ENCODE data around the gene UBL7. TPM values are rescaled to one million over a fixed set of nuclear protein-coding genes. Genes with fewer than 3 reads are reported as not detected.
A peak's percentile ranks its signal among the peaks of the same experiment; 100 is the strongest.

The UBL7 gene
- total RNA-seq, 6 experiments from 2014 or later, result 50.9 to 68.0 (median 60.1) TPM

DNA sequence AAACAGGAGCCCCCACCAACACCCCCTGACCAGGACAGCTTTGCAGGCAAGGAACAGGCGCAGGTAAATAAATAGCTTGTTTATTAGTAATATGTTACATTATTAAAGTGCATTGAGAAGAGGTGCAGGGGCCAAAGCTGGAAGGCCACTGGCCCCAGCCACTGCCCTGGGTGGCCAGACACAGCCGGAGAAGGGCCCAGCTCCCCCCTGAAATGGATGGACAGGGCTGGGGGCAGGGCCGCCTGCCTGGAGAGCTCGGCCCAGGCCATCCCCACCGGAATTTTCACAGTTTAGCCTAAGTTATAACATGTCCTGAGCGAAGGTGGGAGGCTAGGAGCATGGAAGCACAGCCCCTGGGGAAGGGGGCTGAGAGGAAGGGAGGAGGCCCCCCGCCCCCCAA lies 51.7 kb downstream of the UBL7 start:
- TF ChIP-seq, protein P1, sequence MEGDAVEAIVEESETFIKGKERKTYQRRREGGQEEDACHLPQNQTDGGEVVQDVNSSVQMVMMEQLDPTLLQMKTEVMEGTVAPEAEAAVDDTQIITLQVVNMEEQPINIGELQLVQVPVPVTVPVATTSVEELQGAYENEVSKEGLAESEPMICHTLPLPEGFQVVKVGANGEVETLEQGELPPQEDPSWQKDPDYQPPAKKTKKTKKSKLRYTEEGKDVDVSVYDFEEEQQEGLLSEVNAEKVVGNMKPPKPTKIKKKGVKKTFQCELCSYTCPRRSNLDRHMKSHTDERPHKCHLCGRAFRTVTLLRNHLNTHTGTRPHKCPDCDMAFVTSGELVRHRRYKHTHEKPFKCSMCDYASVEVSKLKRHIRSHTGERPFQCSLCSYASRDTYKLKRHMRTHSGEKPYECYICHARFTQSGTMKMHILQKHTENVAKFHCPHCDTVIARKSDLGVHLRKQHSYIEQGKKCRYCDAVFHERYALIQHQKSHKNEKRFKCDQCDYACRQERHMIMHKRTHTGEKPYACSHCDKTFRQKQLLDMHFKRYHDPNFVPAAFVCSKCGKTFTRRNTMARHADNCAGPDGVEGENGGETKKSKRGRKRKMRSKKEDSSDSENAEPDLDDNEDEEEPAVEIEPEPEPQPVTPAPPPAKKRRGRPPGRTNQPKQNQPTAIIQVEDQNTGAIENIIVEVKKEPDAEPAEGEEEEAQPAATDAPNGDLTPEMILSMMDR (IDR thresholded peaks at IDR 0.05), result no peak
- Mint-ChIP-seq H3K27me3 (ENCODE audit: insufficient read depth) (peaks cover 7% of the 10 kb centered on the region), H3K36me3 (ENCODE audit: low read depth) (peaks cover 36% of the 10 kb centered on the region), H3K4me1 (ENCODE audit: low read depth) (peaks cover 66% of the 10 kb centered on the region), H3K9me3 (no peaks in the 10 kb centered on the region), H3K27ac (peak overlapping the region; percentile 98), H3K4me3 (no peak overlapping the region)
- no peak for DNase-seq

DNA sequence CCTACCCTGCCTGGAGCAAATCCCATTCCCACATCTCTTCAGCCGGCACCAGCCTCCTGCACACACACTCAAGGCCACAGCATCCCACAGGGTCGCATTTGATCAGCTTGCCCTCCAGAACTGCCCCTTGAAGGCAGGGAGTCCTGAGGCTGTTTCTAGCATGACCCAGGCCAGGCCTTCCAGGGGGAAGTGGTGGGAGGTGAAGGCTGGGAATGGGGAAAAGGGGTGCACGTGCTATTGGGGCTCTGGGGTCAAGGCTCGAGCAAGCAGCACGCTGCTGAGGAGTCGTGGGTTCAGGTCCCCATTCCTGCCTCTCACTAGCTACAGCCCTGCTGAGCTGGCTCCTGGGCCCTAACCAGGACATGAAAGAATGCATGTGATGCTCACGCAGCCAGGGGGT lies 52.1 kb downstream of the UBL7 start:
- no peaks in the 10 kb centered on the region for H3K9me3 Mint-ChIP-seq
- peaks cover 66% of the 10 kb centered on the region for H3K4me1 Mint-ChIP-seq (ENCODE audit: low read depth)
- TF ChIP-seq, protein P1 (IDR thresholded peaks at IDR 0.05), result no peak
- no peak overlapping the region; the same call in 1 of the 2 replicates for H3K4me3 Mint-ChIP-seq
- peak overlapping the region; percentile 98 for H3K27ac Mint-ChIP-seq
- H3K27me3 Mint-ChIP-seq (ENCODE audit: insufficient read depth), result peaks cover 7% of the 10 kb centered on the region
- H3K36me3 Mint-ChIP-seq (ENCODE audit: low read depth), result peaks cover 34% of the 10 kb centered on the region
- DNase-seq, result no peak

DNA sequence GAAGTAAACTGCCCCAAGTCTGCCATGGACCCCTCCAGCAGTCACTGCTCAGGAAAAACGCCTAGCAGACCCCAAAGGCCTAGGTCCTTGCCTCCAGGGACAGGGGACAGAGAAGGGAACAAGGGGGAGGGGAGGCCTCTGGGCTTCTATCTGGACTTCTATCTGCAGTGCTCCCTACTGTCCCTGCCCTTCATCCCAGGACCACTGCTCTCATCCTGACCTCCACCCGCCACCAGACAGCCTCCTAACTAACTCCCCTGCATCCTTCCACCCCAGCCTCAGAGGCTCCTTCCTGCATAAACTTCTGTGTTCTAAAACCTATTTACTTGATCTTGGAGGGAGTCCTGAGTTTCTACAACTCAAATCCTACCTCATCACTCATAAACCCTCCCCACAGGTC lies 52.6 kb downstream of the UBL7 start:
- Mint-ChIP-seq H3K4me1 (ENCODE audit: low read depth) (peaks cover 68% of the 10 kb centered on the region), H3K36me3 (ENCODE audit: low read depth) (peaks cover 34% of the 10 kb centered on the region), H3K27me3 (ENCODE audit: insufficient read depth) (peaks cover 6% of the 10 kb centered on the region), H3K4me3 (peak overlapping the region; percentile 21), H3K27ac (peak overlapping the region; percentile 98), H3K9me3 (no peaks in the 10 kb centered on the region)
- TF ChIP-seq, protein P1 (IDR thresholded peaks at IDR 0.05), result no peak
- no peak for DNase-seq

DNA sequence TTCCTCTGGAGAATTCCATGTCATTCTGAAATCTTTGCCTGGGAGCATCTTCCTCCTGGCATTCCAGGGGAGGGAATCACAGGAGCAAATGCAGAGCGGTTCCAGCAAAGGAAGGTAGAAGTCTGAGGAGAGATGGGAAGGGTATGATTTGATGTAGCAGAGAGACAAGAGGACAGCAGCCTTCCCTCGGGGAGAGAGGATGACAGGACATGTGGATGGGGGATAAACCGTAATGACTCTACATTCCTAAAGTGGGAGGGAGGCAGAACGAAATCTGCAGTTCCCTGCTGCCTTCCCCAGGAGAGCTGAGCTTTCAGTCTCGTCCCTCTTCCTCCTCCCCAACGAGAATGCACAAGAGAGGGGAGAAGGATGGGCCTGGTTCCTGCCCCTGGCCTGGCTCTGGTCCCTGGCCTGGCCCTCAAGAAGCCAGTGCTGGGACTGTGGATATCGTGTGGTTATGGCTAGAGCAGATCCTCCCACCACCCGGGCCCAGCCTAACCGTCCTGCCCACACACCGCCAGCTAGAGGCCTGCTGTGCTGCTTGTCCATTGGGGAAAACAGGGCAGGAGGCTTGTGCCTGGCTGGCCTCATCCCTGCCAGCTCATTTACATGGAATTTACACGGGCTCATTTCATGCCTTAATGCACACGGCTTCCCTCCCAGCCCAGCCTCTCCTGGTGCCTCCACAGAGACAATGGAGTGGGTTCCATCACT lies 53.8 kb downstream of the UBL7 start:
- Mint-ChIP-seq H3K27me3 (ENCODE audit: insufficient read depth) (peaks cover 4% of the 10 kb centered on the region), H3K9me3 (no peaks in the 10 kb centered on the region), H3K27ac (peak overlapping the region; percentile 98), H3K36me3 (ENCODE audit: low read depth) (peaks cover 24% of the 10 kb centered on the region), H3K4me3 (peak overlapping the region; percentile 79), H3K4me1 (ENCODE audit: low read depth) (peaks cover 70% of the 10 kb centered on the region)
- TF ChIP-seq, protein P1 (IDR thresholded peaks at IDR 0.05), result no peak
- DNase-seq, result peak; percentile 96

DNA sequence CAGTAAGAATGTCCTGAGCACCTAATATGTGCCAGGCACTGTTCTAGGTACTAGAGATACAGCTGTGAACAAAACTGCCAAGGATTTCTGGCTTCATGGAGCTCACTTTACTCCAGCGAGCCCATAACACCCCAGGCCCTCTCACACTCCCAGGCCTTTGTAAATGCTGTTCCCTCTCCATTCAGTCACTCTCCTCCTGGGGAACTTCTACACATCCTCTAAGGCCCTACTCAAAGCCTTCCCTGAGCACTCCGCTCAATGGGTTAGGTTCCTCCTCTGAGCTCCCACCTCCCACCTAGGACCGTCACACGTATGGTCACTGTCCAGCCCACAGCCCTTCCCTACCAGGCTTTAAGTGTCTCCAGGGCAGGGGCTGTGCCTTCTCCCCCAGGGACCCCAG lies 54.4 kb downstream of the UBL7 start:
- DNase-seq, result no peak
- Mint-ChIP-seq H3K27me3 (ENCODE audit: insufficient read depth) (peaks cover 4% of the 10 kb centered on the region), H3K4me3 (peak overlapping the region; percentile 79), H3K4me1 (ENCODE audit: low read depth) (peaks cover 72% of the 10 kb centered on the region), H3K9me3 (no peaks in the 10 kb centered on the region), H3K36me3 (ENCODE audit: low read depth) (peaks cover 19% of the 10 kb centered on the region), H3K27ac (peak overlapping the region; percentile 98)
- TF ChIP-seq, protein P1 (IDR thresholded peaks at IDR 0.05), result no peak
